Hematopoietic multipotent progenitor cell treated with erythropoietin and hydrocortisone succinate and interleukin-3 and kit ligand, for 4 days (in vitro differentiated cells): Measurements from ENCODE around the gene CNKSR2.
"Not testable (repeated sequence)": the region's sequence is repeated elsewhere in the genome, so short reads cannot be mapped to it uniquely, and the experiment has no call there.

Experiments
- DNase-seq: peaks from one replicate; pipeline ENCODE4 v3.0.0-alpha.2; 2015

Gene CNKSR2

DNA sequence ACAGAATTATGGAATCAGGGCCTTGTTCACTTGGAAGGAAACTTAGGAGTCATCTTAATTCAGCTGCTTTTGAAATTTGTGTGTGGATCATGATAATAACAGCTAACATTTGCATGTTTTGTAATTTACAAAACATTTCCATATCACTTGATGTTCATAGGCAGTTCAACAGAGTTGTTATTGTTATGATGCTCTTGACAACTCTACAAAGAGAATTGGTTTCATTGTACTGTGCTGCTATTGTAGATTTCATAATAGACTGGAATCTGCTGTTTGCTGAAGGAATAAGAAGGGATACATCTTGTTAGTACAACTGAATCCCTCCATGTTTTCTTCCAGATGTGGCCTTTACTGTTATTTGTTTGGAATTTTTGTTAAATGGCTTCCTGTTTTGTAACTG lies 83.5 kb downstream of the CNKSR2 start:
- no peak for DNase-seq

GRCh38 chrX:21469071-21469470 lies 94.9 kb downstream of the CNKSR2 start:
- DNase-seq = no peak

DNA sequence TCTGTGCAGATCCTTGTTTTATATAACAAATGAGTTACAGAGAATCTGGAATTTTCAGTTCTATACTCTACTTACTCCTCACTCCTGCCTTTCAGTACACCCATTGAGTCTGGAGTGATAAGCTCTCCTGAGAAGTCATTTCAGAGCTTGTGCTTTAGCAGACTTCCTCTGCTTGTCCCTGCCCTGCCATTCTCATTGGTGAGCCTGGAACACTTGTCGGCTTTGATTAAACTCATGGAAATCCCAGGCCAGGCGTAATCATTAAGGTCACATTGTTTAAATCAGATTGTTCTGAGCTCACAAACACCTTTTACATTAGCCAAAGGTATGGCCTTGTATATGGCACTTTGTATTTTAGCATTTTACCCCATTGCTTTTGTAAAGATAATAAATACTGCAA lies 102.7 kb downstream of the CNKSR2 start:
- DNase-seq = no peak

DNA sequence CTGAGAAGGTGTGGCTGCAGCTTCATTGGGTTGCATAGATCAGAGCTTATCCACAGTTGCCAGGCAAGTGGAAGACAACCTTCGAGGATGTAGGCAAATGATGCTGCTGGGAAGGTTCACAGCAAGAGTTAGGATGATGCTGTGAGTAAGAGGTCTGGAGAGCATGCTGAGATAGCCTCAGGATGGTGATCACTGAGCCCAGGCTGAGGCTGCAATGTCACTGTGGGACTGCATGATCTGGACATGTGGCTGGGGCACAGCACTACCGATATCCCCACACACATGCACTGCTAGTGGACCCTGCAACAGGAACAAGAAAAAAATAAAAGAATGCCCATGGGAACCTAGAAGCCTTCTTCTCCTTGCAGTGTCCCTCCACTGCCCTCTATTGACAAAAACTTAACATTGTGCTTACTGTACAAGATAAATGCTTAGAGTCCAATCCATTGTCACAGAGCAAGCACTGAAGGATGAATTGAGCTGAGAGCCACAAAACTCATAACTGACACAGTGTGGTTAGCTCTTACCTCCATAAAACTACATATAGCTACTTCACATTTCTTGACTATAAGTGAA lies 105.6 kb downstream of the CNKSR2 start:
- peak; percentile 76 for DNase-seq

DNA sequence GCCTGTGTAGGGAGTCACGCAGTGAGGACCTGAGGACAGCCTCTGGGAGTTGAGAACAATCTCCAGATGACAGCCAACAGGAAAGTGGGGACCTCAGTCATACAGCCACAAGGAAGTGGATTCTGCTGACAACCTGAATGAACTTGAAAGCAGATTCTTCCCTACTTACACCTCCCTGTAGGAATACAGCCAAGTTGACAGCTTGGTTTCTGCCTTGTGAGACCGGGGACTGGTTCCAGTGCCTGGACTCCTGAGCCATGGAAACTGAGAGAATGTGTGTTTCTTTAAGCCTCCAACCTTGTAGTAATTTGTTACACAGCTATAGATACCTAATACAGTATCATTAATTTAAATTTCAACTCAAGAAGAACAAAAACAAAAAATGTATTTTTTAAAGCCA lies 107.5 kb downstream of the CNKSR2 start:
- no peak for DNase-seq

DNA sequence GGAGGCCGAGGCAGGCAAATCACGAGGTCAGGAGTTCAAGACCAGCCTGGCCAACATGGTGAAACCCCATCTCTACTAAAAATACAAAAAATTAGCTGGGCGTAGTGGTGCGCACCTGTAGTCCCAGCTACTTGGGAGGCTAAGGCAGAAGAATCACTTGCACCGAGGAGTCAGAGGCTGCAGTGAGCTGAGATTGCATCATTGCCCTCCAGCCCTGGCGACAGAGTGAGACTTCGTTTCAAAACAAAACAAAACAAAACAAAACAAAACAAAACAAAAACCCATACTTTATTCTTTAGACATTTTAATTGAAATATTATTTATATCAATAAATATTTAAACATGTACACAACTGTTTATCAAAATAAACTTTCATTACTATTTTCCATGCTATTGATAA lies 109.8 kb downstream of the CNKSR2 start:
- DNase-seq = not testable (repeated sequence)

GRCh38 chrX:21487832-21488231 lies 113.6 kb downstream of the CNKSR2 start:
- no peak for DNase-seq

DNA sequence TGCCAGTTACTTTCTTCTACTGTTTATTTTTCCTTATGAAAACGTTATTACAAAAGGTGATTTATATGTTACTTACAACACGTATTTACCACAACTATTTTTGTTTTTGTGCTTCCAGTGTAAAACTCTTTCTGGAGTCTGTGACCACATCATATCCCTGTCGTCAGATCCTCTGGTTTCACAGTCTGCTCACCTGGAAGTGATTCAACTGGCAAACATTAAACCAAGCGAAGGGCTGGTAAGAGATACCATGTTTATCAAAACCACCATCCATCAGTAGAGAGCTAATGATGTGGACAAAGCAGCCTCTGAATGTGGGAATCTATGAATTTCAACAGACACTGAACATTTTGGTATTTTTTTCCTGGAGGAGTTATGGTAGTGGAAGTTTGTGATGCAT lies 116.1 kb downstream of the CNKSR2 start:
- no peak for DNase-seq

- DNase-seq = no peak
These were observed 119.1 kb downstream of the CNKSR2 start for GRCh38 chrX:21493226-21493830.

DNA sequence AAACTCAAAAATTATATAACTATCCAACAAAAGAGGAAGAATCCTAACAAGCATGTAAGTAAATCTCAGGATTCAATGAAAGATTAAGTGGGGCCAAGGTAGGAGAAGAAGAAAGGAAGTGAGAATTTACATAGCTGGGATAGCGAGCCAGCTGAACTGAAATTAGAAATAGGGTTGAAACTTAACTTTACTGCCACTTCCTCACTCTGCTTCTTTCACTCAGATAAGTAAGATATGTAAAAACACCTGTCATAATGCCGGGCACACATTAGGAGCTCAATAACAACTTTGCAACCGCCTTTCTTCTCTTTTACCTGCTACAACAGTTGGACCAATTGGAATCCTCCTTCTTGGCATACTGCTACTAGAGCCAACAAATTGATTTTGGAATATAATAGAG lies 129.4 kb downstream of the CNKSR2 start:
- DNase-seq = no peak

GRCh38 chrX:21509912-21510311 lies 135.7 kb downstream of the CNKSR2 start:
- no peak for DNase-seq

DNA sequence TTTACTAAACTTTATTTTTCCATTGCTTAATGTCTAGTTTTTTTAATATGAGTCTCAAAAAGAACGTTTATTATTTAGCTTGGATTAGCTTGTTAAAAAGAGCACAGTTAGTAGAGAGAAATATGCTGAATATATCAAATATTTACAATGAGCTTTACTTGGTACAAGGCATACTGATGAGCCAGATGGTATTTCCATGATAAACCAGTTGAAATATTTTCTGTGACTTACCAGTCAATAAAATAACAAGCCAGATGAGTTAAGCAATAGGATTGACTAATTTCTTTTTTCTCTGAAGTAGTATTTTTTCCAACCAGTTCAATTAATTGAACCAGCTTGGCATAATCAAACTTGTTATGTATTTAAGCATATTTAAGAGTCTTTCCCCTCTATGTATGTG lies 149.8 kb downstream of the CNKSR2 start:
- no peak for DNase-seq

DNA sequence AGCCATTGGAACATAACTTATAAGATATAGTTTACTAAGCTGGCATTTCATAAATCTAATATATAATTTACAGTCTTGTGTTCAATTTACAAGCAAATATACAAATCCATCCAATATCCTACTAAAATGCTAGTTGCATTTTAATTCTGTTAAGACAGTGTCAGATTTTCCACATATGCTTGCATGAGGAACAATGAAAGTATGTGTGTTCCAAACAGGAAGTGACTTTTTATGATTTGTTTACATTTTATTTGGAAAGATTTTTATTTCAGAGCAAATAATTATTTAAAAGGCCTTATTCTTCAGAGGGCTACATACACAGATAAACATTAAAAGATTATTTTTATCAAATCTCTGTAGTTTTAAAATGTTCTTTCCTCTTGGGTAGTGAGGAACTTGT lies 153.9 kb downstream of the CNKSR2 start:
- DNase-seq = no peak

DNA sequence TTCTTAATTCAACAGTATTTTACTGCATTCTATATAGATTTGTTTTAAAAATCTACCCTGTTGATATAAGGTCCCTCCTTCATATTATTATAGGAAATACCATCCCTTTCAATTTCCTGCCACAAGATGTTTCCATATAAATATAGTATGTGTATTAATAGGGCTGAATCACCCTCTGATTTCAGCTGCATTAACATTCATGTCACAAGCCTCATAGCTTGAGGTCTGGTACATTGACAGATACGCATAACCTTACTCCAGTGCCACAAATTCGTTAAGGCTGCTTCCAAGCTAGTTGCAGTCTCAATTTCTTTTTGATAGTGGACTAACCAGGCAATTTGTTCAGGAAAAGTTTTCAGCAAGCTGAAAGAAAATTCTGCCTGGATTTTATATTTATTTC lies 155.6 kb downstream of the CNKSR2 start:
- DNase-seq = no peak

- DNase-seq = not testable (repeated sequence)
These were observed 170.4 kb downstream of the CNKSR2 start for GRCh38 chrX:21544642-21545041.

GRCh38 chrX:21559417-21559816 lies 185.2 kb downstream of the CNKSR2 start:
- no peak for DNase-seq

GRCh38 chrX:21565025-21565424 lies 190.8 kb downstream of the CNKSR2 start:
- no peak for DNase-seq

DNA sequence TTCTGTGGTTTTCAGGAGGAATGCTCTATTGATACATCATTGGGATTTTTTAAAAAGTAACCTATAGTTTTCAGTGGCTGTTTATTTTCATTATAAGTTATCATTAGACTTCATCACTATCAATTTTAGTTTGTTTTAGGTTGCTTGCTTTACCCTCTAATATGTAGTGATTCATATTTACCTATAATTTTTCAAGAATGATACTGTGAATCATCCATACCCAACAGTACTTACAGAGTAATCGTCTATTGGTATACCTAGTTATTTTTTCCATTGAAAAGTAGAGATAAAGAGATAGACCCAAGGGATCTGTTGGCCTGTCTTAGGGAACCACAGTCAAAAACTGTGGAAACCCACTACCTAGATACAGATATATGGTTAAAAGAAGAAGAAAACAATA lies 200.6 kb downstream of the CNKSR2 start:
- DNase-seq = no peak

DNA sequence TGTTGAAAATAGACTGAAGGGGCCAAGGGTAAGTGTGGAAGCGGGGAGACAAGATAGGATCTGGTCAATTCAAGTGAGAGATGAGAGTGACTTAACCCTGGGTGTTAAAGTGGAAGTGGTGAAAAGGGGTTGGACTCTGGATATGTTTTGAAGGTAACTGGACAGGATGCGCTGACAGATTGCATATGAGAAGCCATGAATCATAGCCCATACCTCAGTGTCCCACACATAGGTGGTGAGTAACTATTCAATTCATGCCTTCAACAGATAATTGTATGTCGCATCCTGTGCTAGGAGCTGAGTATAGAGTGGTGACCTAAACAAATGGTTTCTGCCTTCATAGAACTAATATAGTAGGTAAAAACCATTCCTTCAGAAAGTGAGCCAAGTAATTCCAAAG lies 207.3 kb downstream of the CNKSR2 start:
- no peak for DNase-seq

GRCh38 chrX:21586001-21586400 lies 211.8 kb downstream of the CNKSR2 start:
- no peak for DNase-seq

DNA sequence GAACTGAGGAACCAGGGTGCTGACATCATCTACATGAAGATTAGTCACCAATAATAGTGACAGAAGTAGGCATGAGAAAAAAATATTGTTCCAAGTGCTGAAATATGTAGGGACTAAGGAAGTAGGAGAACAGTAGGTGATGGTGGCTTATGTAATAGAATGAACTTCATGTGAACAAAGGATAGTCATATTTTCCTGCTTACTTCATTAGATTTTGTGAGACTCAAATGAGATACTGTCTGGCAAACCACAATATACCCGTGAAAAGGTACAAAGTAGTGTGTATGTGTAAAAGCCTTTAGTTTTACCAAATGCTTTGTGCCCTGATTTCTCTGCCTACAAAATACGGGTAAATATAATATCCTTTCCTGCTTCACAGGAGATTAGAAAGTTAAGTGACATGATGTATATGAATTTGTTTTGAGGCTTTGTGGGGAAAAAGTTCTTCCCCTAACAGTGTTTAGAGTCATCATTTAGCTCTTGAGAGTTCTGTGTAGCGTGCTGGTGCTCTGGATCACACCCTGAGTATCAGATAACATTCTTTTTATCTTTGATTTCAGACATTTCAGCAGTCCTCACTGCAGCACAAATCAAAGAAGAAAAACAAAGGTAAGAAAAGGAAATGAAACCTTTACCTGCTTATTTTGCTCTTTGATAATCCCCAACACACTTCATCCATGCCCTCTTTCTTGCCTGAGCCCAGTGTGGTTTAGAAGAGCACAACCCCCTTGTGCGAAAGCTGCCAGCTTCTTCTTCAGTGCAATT lies 216.0 kb downstream of the CNKSR2 start:
- no peak for DNase-seq

- no peak for DNase-seq
These were observed 231.8 kb downstream of the CNKSR2 start for GRCh38 chrX:21606002-21606401.

DNA sequence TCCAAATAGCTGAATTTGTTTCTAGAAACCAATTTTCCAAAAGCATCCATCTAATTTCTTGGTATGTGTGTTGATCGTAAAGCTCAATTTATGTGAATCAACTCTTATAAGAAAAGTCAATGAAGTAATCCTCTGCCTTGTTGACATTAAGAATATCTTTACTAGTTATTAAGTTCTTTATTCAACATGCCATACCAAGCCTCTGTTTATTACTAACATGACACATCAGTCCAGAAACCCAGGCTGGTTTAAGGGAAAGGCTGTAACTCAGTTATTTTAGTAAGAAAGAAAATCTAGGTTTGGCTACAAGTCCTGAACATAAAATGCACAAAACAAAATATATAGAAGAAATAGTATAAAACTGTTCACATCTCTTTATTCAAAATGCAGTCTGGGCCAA lies 235.9 kb downstream of the CNKSR2 start:
- DNase-seq = no peak

- no peak for DNase-seq
These were observed 237.9 kb downstream of the CNKSR2 start for GRCh38 chrX:21612154-21612553.

GRCh38 chrX:21616386-21616785 lies 242.2 kb downstream of the CNKSR2 start:
- DNase-seq = no peak
